Activated T-helper 2 cell treated with anti-CD3 and anti-CD28 coated beads, Interferon-gamma antibody, Interleukin-2, Interleukin-4, amounts not matched to agents 10 μg/mL and 5 μg/mL and 100 μg/mL, durations not matched to agents 14 hours and 24 hours and 36 hours (primary cell): Measurements from ENCODE around the gene ADCY9. TPM values are rescaled to one million over a fixed set of nuclear protein-coding genes. Genes with fewer than 3 reads are reported as not detected.

Source experiments
- DNase-seq: peaks from one replicate; pipeline ENCODE4 v3.0.0; 2021; ENCODE audit warnings: low spot score
- H3K27ac Mint-ChIP-seq: one replicate; pipeline ENCODE4 v1.8.0; 2021; ENCODE audit warnings: mixed read lengths
- H3K27me3 Mint-ChIP-seq: one replicate; pipeline ENCODE4 v1.8.0; 2021; ENCODE audit warnings: low read depth, mixed read lengths
- H3K36me3 Mint-ChIP-seq: one replicate; pipeline ENCODE4 v1.8.0; 2021; ENCODE audit warnings: low read depth, mixed read lengths
- H3K4me1 Mint-ChIP-seq: one replicate; pipeline ENCODE4 v1.8.0; 2021; ENCODE audit warnings: low read depth, mixed read lengths
- H3K4me3 Mint-ChIP-seq: one replicate; pipeline ENCODE4 v1.8.0; 2021; ENCODE audit warnings: low read depth, mild to moderate bottlenecking, moderate library complexity, mixed read lengths
- H3K9me3 Mint-ChIP-seq: one replicate; pipeline ENCODE4 v1.8.0; 2021; ENCODE audit warnings: mixed read lengths
- intact Hi-C: fragments of 100-400 bp; cut with micrococcal nuclease; formaldehyde crosslinking; loops from one replicate; pipeline ENCODE4 v1.15.1; 2023
- total RNA-seq: library from RNA; stranded (reverse); gene quantifications from 2 replicates; pipeline ENCODE4 v1.2.3, GENCODE V29; 2022

ADCY9 gene
- total RNA-seq, 1 donor from 2014 or later: 7.7 TPM

DNA sequence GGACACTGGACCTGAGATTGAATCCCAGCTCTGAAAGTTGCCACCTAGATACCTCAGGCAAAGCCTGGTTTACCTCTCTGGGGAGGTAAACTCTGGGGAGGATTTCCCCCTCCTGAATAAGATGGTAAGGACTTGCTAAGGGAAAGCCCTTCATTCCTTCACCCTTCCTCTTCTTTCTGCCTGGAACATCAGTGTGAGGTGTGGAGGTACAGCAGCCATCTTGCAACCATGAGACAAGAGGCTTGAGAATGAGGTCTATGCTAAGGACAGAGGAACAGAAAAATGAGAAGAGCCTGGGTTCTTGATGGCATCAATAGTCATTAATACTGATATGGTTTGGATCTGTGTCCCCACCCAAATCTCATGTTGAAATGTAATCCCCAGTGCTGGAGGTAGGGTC, 23.7 kb upstream of the ADCY9 start:
- H3K27ac Mint-ChIP-seq: no peak overlapping the region
- H3K36me3 Mint-ChIP-seq: no peaks in the 10 kb centered on the region
- peaks cover 8% of the 10 kb centered on the region for H3K27me3 Mint-ChIP-seq
- no peak overlapping the region for H3K4me3 Mint-ChIP-seq
- intact Hi-C loops: no loop called here
- H3K4me1 Mint-ChIP-seq: peaks cover 13% of the 10 kb centered on the region
- no peaks in the 10 kb centered on the region for H3K9me3 Mint-ChIP-seq
- no peak for DNase-seq

DNA sequence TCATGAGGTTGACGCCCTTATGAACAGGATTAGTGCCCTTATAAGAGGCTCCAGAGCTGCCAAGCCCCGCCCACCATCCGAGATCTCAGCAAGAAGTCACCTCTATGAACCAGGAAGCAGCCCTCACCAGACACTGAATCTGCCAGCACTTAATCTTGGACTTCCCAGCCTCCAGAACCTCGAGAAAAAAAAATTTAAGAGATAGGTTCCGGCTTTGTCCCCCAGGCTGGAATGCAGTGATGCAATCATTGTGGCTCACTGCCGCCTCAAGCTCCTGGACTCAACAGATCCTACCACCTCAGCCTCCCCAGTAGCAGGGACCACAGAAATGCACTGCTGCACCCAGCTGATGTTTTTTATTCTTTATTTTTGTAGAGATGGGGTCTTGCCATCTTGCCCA, 22.5 kb upstream of the ADCY9 start:
- no peak for DNase-seq
- H3K4me1 Mint-ChIP-seq: peaks cover 13% of the 10 kb centered on the region
- no peak overlapping the region for H3K27ac Mint-ChIP-seq
- no peak overlapping the region for H3K4me3 Mint-ChIP-seq
- no peaks in the 10 kb centered on the region for H3K36me3 Mint-ChIP-seq
- H3K27me3 Mint-ChIP-seq: peaks cover 8% of the 10 kb centered on the region
- no peaks in the 10 kb centered on the region for H3K9me3 Mint-ChIP-seq
- intact Hi-C loops: no loop called here

DNA sequence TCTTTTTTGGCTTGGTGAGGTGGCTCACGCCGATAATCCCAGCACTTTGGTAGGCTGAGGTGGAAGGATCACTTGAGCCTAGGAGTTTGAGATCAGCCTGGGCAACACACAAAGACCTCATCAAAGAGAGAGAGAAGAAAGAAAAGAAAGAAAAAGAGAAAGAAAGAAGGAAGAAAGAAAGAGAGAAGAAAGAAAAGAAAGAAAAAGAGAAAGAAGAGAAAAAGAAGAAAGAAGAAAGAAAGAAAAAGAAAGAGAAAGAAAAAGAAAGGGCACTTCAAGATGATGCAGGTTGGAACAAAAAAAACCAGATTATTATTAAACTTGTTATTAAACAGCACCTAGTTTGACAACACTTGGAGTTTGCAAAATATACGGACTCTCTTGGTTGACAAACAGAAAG, 21.2 kb upstream of the ADCY9 start:
- no peaks in the 10 kb centered on the region for H3K36me3 Mint-ChIP-seq
- peak overlapping the region; percentile 36 for H3K27ac Mint-ChIP-seq
- no peak for DNase-seq
- no peak overlapping the region for H3K4me3 Mint-ChIP-seq
- no peaks in the 10 kb centered on the region for H3K9me3 Mint-ChIP-seq
- peaks cover 8% of the 10 kb centered on the region for H3K27me3 Mint-ChIP-seq
- intact Hi-C loops: no loop called here
- H3K4me1 Mint-ChIP-seq: peaks cover 12% of the 10 kb centered on the region

DNA sequence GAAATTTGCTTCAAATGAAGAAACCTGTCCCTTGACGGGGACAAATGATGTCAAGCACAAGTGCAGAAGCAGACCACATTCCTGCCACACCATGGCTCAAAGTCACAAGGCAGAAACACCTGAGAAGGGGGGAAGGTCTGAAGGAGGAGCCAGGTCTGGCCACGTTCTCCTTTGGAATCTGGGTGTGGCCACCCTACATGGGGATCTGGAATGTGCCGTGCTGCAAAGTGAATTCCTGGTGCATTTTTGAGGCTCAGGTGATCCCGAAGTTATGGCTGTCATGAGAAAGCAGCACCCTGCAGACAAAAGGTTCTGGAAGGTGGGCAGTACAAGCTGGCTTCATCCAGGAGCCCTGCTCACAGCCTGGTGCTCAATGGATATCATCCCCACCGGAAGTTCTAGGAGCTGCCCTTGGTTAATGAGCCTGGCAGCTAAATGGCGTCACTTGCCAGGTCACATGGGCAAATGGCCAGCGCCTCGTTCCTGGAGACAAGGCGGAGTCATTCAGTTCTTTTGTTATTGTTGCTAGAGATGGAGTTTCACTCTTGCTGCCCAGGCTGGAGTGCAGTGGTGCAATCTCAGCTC, 20.1 kb upstream of the ADCY9 start:
- peaks cover 9% of the 10 kb centered on the region for H3K27me3 Mint-ChIP-seq
- DNase-seq: no peak
- H3K4me3 Mint-ChIP-seq: no peak overlapping the region
- H3K27ac Mint-ChIP-seq: no peak overlapping the region
- no peaks in the 10 kb centered on the region for H3K9me3 Mint-ChIP-seq
- H3K4me1 Mint-ChIP-seq: peaks cover 4% of the 10 kb centered on the region
- H3K36me3 Mint-ChIP-seq: no peaks in the 10 kb centered on the region
- intact Hi-C loops: no loop called here

DNA sequence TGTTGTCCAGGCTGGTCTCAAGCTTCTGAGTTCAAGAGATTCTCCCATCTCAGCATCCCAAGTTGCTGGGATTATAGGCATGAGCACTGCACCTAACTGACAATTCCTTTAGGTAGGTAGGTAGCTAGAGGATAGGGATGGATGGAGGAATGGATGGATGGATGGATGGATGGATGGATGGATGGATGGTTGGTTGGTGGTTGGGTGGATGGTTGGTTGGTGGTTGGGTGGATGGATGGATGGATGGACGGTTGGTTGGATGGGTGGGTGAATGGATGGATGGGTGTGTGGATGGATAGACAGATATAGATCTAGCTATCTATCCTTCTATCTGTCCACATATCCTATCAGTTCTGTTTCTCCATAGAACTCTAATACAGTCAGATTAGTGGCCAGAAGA, 19.3 kb upstream of the ADCY9 start:
- H3K36me3 Mint-ChIP-seq: no peaks in the 10 kb centered on the region
- H3K4me1 Mint-ChIP-seq: peaks cover 2% of the 10 kb centered on the region
- intact Hi-C loops: no loop called here
- H3K27me3 Mint-ChIP-seq: peaks cover 11% of the 10 kb centered on the region
- H3K4me3 Mint-ChIP-seq: no peak overlapping the region
- H3K27ac Mint-ChIP-seq: no peak overlapping the region
- H3K9me3 Mint-ChIP-seq: no peaks in the 10 kb centered on the region
- no peak for DNase-seq

DNA sequence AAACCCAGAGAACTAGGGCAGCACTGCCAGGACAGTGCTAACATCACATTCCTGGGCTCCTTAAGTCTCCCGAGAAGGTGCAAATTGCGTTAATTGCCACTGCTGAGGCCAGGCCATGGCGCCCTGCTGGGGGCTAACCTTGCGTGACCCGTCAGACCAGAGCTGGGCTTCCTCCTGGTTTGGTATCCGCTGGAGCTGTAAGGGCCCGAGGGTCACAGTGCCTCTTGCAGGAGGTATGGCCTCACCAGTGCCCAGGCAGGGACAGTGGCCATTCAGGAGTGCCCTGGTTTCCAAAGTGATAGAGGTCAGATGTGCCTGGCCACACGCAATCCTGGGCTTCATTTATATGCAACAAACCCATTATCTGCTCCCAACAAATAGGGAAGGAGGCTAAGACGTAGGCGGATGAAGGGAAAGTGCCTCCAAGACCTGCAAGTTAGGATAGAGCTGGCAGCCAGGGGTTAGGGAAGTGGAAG, 17.7 kb upstream of the ADCY9 start:
- H3K4me3 Mint-ChIP-seq: no peak overlapping the region
- intact Hi-C loops: no loop called here
- no peaks in the 10 kb centered on the region for H3K36me3 Mint-ChIP-seq
- peaks cover 2% of the 10 kb centered on the region for H3K4me1 Mint-ChIP-seq
- no peaks in the 10 kb centered on the region for H3K9me3 Mint-ChIP-seq
- no peak overlapping the region for H3K27ac Mint-ChIP-seq
- H3K27me3 Mint-ChIP-seq: peaks cover 15% of the 10 kb centered on the region
- no peak for DNase-seq

DNA sequence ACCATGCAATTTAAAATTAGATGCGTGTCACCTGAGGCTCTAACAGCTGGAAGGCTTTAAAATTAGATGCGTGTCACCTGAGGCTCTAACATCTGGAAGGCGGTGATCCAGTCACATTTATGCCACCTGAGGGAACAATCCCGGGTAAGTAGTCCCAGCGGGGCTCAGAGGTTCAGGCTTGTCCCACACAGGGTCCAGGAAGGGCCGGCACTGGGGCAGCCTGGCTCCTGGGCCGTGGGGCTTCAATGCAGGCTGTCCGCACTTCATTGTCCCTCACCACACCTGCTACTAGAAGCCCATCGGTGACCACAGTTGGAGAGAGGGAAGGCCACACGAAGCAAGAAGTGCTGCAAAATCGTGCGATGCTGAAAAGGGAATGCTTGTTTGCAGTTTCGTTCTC, 15.4 kb upstream of the ADCY9 start:
- no peak for DNase-seq
- H3K27me3 Mint-ChIP-seq: peaks cover 13% of the 10 kb centered on the region
- H3K4me3 Mint-ChIP-seq: no peak overlapping the region
- H3K4me1 Mint-ChIP-seq: no peaks in the 10 kb centered on the region
- H3K36me3 Mint-ChIP-seq: no peaks in the 10 kb centered on the region
- no peak overlapping the region for H3K27ac Mint-ChIP-seq
- no peaks in the 10 kb centered on the region for H3K9me3 Mint-ChIP-seq
- intact Hi-C loops: no loop called here

DNA sequence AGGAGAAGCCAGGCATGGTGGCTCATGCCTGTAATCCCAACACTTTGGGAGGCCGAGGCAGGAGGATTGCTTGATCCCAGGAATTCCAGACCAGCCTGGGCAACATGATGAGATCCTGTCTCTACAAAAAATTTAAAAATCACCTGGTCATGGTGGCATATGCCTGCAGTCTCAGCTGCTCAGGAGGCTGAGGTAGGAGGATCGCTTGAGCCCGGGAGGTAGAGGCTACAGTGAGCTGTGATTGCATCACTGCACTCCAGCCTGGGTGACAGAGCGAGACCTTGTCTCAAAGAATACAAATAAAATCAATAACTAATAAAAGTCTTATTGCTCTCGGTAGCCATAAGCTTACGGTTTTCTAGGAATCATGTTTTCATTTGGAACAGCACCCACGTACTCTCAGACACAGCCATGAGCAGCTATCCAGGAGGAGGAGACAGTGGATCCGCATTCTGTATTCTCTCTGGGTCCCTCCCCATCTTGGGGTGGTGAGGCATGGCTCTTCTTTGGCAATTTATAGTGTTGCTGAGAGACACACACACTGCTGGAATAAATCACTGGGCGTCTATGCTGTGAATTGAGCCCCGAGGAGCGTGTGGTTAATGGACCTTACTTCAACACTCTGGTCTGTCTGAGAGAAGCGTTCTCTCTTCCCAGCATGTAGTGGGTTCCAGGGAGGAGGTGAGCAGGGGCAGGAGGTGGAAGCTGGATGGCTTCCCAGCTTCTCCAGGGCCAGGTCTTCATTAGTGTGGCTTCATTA, 8.5 kb upstream of the ADCY9 start:
- no peak for DNase-seq
- Mint-ChIP-seq H3K9me3 (no peaks in the 10 kb centered on the region), H3K4me3 (no peak overlapping the region), H3K36me3 (no peaks in the 10 kb centered on the region), H3K27ac (no peak overlapping the region), H3K4me1 (no peaks in the 10 kb centered on the region), H3K27me3 (peaks cover 8% of the 10 kb centered on the region)
- intact Hi-C loops: no loop called here

DNA sequence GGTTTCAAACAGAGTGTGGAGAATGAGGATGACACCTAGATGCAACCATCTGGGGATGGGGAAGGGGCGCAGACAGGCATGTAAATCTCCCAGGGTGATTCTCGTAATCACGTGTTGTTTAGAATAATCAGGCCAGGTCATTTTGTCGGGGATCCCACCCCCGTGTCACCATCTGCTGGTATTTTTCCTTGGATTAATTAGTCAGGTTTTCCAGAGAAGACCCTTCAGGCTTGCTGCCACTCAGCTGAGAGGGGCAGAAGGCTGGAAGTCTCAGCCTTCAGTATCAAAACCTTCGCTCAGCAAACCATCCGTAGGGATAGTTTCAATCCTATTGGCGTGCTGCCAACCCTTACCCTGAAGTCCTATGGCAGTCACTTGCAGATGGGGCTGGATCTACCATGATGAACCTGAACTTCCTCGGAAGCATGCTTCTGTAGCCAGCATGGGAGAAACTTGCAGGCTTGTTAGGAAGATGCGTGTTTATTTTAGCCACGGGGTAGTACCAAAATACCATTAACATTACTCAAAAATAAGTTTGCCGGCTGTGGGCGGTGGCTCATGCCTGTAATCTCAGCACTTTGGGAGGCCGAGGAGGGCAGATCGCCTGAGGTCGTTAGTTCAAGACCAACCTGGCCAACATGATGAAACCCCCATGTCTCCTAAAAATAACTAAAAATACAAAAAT, 7.5 kb upstream of the ADCY9 start:
- Mint-ChIP-seq H3K4me3 (no peak overlapping the region), H3K4me1 (no peaks in the 10 kb centered on the region), H3K27me3 (peaks cover 8% of the 10 kb centered on the region), H3K9me3 (no peaks in the 10 kb centered on the region), H3K27ac (no peak overlapping the region), H3K36me3 (no peaks in the 10 kb centered on the region)
- intact Hi-C loops: no loop called here
- no peak for DNase-seq

DNA sequence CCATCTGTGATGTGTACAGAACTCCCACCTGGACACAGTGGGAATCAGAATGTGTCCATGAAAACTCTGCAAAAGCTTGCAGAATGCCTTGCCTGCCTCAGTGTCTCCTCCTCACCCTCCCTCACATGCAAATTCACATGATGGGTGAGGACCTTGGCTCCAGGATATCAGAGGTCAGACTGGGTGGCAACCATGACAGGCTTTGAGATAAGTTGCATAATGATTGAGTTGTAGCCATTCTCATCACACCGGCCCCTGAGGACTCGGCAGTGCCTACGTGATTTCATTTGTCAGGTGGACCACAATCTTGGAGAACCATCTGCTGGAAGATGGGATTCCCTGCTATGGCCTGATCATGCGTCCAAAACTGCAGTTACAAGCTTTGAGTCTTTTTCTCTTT, 3.9 kb upstream of the ADCY9 start:
- H3K4me1 Mint-ChIP-seq: peaks cover 6% of the 10 kb centered on the region
- H3K36me3 Mint-ChIP-seq: no peaks in the 10 kb centered on the region
- H3K27me3 Mint-ChIP-seq: peaks cover 15% of the 10 kb centered on the region
- intact Hi-C loops: no loop called here
- H3K27ac Mint-ChIP-seq: no peak overlapping the region
- no peak overlapping the region for H3K4me3 Mint-ChIP-seq
- DNase-seq: no peak
- H3K9me3 Mint-ChIP-seq: no peaks in the 10 kb centered on the region

DNA sequence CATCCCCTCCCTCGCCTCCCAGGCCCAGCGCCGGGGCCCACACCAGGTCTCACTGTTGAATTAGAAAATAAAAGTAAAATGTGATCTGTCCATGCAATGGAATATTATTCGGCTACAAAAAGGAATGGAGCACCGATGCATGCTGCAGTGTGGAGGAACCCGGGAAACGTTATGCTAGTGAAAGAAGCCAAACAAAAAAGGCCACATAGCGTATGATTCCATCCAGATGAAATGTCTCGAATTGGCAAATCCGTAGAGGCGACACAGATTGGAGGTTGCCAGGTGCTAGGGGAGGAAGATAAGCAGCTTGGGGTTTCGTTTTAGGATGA, 972 bp upstream of the ADCY9 start:
- intact Hi-C loops: no loop called here
- Mint-ChIP-seq H3K9me3 (no peaks in the 10 kb centered on the region), H3K4me1 (peaks cover 27% of the 10 kb centered on the region), H3K4me3 (peak overlapping the region; percentile 80), H3K36me3 (peaks cover 11% of the 10 kb centered on the region), H3K27ac (no peak overlapping the region), H3K27me3 (peaks cover 10% of the 10 kb centered on the region)
- no peak for DNase-seq

DNA sequence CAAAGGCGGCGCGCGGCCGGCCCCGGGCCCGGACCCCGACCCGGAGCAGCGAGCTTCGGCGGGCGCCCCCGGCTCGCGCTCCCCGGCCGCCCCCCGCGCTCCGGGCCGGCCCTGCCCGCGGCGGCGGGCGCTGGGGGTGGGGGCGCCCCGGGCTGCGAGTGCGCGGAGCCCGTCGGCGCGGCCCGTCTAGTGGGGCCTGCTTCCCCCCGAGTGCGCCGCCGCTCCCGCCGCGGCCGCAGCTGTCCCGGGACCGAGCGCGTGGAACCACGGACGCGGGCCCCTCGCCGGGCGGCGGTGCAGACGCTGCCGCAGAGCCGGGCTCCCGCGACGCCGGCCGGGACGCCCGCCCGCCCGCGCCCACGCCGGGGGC, 308 bp downstream of the ADCY9 start:
- Mint-ChIP-seq H3K9me3 (no peaks in the 10 kb centered on the region), H3K4me1 (peaks cover 36% of the 10 kb centered on the region), H3K36me3 (peaks cover 11% of the 10 kb centered on the region), H3K27me3 (peaks cover 10% of the 10 kb centered on the region), H3K27ac (no peak overlapping the region), H3K4me3 (peak overlapping the region; percentile 64)
- DNase-seq: no peak
- intact Hi-C loops: loop anchor here (1.0 kb wide), 1 partner anchor 137 kb away; no protein-coding TSS in a partner anchor

DNA sequence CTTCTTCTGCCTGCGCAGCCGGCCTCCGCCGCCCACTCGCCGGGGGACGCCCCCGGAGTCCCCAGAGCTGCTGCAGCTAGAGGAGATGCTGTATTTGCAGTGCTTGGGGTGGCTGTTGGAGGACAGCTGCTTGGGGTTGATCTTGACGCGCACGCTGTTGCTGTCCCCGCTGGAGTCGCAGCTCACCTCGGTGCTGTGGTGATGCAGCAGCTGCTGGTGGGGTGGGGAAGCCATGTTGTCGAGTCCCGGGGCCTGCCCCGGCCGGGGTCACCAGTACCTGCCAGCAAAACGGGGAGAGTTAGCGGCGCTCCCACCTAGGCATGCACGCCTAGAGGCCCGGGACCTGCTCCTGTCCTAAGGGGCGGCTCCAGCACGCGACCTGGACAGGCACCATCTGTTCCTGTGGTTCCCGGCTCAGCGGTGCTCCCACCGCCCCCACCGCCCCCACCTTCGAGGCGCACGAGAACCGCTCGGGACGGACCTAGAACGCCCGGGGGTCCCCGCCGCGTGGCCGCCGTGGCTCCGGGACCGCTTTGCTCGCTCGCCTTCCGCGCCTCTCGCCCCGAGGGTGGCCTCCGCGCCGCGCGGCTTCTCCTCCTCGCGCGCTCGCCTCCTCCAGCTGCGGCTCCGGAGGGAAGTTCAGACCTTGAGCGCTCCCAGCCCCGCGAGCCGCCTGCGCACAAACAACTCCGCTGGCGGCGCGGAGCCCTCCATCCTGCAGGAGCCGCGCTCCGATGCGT, 863 bp downstream of the ADCY9 start:
- DNase-seq: peak; percentile 19
- H3K36me3 Mint-ChIP-seq: peaks cover 11% of the 10 kb centered on the region
- intact Hi-C loops: no loop called here
- H3K4me1 Mint-ChIP-seq: peaks cover 36% of the 10 kb centered on the region
- H3K4me3 Mint-ChIP-seq: peak overlapping the region; percentile 64
- H3K27ac Mint-ChIP-seq: no peak overlapping the region
- H3K9me3 Mint-ChIP-seq: no peaks in the 10 kb centered on the region
- peaks cover 10% of the 10 kb centered on the region for H3K27me3 Mint-ChIP-seq
